GM18526 (cell line): ENCODE data around the gene KRT4.

Experiments used
- POLR2A ChIP-seq: IDR thresholded peaks from 3 replicates; pipeline ENCODE4 v1.6.1; 2011; ENCODE audit not compliant: insufficient read length; ENCODE audit errors: extremely low read depth

Gene KRT4

DNA sequence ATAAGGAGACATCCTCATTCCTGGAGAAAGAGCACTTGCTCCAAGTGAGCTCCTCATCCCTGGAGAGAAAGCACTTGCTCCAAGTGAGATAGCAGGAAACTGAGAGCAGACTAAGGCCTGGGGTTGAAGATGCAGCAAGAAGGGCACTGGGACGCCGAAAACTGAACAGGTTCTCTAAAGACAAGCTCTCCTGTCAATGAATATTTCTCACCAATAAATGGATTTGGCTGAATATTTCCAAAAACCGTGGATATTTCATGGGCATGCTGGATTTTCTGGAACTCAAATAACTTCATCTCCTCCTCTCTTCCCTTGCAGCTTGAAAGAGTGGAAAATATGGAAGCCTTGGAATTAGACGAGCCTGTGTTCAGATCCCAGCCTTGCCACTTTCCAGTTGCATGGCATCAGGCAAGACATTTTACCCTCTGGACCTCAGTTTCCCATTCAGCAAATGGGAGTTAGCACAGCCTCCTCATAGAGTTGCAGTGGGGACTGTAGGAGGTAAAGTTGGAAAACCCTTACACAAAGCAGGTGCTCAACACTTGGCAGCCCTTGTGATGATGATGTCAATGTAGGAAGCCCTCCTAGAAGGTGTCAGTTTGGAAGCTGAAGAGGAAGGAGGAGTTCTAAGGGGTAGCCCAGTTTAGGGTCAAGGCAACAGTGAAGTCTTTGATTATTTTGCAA, 32.4 kb downstream of the KRT4 start:
- no peak for TF ChIP-seq POLR2A

DNA sequence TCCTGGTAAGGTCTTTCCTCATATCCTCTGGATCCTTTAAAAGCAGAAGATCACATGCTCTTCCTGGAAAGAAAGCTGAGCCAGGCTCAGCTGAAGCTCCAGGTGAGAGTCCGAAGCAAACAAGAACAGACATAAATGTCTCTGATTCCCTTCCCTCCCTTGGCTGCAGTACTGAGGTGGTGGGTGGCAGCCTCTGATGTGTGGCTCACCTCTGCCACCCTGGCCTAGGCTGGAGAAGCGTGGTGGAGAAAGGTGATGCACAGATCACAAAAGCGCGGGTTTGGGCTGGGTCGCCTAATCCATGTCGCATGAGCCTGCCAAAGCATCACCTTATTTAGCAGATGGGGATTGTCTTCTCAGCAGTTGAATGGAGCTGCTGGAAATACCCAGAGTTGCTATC, 34.0 kb downstream of the KRT4 start:
- no peak for TF ChIP-seq POLR2A

DNA sequence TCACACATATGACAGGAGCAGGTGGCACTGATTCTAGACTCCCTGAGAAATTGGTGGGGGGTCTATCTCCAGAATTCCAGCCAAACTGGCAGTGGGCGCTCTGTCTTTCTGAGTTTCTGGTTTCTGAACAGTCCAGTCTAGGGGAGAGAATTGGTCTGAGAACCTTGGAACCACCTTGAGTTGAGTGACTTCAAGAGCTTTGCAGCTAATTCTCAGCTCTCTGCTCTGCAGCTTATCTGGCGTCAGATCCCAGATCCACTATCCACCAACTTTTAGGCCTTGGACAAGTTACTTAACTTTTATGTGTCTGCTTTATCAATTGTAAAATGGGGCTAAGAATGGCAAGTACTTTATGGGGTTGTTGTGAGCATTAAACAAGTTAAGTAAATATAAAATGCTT, 35.1 kb downstream of the KRT4 start:
- no peak for TF ChIP-seq POLR2A

DNA sequence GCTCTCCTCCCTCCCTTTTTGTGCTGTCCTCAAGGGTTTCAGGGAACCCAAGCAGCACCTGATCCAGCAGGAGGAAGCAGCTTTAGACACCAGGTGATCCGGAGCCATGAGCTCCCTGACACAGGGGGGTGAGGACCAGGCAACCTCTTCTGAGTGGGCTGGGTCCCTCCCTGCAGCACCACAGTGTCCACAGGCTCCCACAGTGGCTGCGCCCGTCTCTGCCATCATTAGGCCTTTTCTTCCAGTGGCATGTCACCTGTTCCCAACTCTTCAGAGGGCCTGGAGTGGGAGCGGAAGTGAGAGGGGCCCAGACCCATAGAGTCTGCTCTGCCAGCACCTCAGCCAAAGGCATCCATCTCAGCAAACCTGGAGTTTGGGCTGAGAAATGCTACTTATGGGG, 36.4 kb downstream of the KRT4 start:
- no peak for TF ChIP-seq POLR2A

DNA sequence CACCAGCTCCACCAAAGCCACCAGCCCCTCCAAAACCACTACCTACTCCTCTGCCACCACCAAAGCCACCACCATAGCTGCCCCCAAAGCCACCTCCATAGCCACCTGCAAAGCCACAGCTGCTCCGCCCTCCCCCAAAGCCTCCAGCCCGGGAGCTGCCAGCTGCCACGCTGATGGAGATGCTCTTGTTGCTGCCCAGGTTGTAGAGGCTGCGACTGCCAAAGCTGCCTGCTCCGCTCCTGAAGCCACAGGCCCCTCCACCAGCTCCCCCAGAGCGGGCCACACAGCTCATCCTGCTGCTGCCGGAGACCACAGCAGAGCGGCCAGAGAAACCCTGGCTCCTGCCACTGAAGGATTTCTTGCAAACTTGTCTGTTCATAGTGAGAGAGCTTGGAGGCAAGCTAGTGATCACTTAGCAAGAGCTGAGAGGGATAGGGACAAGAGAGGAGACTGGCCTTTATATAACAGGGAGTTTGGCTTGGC, 37.0 kb downstream of the KRT4 start, which contains the start of gene KRT76:
Gene KRT76 (minus strand): TSS at position 433 of the 483 bp plus-strand sequence. CDS start 54 bp downstream, at position 379.
- no peak for TF ChIP-seq POLR2A

DNA sequence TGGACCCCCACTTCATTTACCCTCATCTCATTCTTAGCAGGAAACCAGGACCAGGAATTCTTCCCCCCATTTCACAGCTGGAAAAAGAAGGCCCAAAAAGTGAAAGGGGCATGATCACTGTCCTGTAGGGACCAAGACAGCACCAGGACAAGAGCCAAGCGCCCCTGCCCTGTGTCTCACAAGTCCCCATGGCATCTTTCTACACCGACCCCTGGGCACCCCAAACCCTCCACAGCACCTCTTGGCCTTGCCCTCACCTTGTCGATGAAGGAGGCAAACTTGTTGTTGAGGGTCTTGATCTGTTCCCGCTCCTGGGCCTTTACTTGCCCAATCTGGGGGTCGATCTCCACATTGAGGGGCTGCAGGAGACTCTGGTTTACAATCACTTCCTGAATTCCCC, 37.5 kb downstream of the KRT4 start:
- no peak for TF ChIP-seq POLR2A

DNA sequence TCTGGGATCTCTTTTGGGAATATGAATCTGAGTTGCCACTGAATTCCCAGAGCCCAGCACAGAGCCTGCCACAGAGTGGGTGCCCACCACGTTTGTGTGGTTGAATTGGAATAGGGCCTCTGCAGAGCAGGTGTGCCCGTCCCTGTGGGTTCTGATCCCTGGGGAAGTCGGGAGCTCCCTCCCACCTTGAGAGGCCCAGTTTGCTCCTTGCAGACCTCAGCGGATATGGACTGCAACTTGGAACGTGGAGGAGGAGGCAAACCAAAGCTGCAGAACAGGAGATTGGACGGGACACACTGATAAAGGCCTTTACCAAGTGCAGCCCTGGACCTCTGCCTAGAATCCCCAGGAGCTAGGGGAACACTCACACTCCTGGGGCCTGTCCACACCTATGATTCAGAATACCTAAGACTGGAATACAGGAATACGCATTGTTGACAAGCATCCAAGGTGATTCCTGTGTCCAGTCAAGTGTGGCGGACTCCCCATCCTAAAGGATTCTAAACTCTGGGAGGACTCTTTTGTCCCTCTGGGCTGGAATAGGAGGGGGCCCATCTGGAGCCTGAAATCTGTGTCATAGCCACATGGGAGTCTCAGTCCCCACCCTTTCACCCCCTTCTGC, 39.2 kb downstream of the KRT4 start:
- no peak for TF ChIP-seq POLR2A

DNA sequence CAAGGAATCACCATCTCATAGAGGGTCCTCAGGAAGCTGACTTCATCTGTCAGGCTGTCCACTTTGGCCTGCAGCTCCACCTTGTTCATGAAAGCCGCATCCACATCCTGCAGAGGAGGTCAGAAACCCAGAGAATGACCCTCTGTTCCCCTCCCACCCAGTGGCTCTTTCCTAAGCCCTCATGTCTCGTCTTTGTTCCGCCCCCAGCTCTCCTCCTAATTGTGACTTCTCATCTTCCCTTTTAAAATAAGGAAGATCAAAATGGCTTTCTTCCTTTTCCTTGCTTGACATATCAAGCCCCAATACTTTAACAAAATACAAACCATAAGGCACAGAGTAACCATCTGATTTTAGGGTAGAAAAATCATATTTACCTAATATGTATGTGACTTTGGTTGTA, 41.1 kb downstream of the KRT4 start:
- TF ChIP-seq POLR2A = no peak

DNA sequence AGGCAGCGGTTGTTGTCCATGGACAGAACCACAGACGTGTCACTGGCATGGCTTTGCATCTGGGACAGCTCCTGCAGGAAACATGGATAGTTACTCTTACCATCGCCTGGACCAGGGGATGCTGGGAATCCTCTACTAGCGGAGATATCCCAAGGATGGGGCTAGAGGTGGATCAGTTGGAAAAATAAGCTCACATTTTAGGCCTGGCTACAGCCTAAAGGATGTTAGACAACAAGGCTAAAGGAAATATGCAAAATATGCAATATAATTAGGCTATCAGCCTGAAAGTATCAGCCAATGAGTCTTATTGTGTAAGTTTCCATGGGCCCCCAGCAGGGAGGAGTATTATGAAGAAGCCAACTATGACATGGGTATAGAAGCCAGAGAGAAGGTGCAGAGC, 41.7 kb downstream of the KRT4 start:
- TF ChIP-seq POLR2A = no peak

DNA sequence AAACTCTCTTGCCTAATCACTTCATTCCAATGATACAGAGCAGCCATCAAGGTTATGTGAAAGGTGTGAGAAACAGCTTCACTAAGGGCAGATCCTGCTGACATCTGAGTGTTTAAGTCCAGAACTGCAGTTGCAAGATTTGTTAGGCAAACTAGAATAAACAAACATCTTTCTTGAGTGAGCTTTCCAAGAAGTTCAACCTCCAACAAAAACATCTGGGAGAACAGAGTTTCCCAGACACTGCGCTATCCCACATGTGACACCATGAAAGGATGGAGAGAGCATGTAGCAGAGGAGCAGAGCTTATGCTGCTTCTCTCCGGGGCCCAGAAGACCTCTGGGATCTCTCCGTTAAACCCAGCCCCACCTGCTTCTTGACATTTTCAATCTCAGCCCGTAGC, 42.4 kb downstream of the KRT4 start:
- TF ChIP-seq POLR2A = no peak

DNA sequence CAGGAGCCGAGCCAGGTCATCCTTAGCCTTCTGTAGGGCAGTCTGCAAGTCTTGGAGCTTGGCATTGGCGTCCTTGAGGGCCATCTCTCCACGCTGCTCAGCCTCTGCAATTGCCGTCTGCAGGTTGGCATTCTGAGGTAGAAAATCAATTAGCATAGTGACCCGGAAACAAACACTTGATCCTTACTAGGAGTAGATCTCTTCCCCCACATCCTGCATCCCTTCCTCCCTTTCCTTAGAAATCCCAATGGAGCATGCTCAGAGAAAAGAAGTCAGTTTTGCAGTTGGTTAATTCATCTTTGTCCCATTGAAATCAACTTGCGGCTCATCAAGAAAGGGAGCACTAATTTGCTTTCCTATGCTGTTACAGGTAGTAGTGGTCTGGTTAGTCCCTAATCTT, 42.8 kb downstream of the KRT4 start:
- TF ChIP-seq POLR2A = no peak

DNA sequence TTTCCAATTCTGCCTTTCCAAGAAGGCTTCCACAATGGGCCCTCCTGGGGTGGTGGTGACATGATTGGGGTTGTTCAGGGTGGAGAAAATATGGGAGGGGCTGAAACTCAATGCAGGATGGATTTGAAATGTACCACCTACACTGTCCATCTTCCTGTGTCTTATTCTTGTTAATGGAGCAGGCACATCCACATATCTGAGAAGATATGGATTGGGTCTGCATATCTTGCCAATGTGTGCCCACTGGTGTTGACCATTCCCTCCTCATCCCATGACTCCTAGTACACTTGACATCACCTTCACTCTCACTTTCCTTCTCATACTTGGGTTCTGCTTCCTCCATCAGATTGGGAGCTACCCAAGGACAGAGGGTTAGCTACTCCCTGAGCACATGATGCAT, 44.0 kb downstream of the KRT4 start:
- no peak for TF ChIP-seq POLR2A

DNA sequence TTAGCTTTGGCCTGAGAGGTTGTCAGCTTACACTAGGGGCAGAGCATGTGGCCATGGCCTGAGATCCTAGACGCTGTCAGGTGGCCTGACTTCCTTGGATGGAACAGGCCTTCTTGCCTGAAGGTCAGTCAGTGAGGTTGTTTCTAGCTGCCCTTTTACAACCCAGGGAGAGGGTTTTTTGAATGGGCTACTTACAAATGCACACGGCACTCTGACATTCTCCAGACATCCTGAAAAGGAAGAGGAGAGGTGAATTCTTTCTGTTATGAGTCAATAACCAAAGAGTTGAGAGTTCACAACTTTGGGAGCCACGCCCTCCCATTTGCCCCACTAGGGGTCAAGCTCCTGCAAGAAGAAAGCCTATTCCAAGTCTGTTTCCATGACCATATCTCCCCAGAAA, 44.6 kb downstream of the KRT4 start:
- TF ChIP-seq POLR2A = no peak

DNA sequence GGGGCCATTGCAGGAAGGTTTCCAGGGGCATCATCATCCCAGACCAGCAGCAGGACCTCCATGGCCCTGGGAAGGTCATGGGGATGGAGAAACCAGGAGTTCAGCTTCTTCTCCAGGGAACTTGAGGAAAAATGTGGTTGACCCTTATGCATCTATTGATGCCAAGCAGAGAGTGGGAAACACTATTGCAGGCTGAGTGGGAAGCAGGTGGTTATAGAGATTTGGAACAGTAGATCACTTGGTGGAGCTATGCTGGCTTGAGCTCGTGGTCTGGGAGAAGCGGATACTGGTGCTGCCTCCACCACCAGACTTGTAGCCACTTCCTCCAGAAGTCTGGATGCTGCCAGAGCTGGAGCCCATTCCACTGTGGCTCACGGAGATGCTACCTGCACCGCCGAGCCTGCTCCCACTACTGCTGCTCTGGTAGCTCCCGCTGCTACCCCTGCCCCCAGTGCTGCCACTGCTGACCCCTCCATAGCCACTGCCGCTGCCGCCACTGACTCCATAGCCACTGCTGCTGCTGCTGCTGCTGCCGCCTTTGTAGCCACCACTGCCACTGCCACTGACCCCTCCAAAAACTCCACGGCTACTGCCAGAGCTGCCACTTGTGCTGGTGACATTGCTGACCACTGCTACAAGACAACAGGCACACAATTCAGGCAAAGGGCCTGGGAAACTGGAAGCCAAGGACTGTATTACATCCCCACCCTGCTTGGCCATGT, 45.3 kb downstream of the KRT4 start:
- no peak for TF ChIP-seq POLR2A

DNA sequence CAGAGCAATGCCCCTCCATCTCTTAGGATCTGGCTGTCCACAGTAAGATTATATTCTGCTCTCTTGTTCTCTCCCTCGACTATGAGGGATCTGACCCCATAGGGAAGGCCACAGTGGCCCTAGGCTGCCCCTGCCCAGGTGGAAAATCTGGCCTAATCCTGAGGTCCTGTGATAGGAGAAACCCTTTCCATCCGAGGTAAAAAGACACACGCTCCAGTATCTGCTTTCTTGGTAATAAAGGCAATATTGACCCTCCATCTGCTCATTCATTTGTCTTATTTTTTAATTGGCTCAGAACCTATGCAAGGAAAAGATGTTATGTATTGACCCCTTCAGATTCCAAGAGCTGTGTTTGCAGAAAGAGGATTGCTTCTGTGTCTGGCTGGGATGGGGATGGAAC, 46.5 kb downstream of the KRT4 start:
- TF ChIP-seq POLR2A = no peak

DNA sequence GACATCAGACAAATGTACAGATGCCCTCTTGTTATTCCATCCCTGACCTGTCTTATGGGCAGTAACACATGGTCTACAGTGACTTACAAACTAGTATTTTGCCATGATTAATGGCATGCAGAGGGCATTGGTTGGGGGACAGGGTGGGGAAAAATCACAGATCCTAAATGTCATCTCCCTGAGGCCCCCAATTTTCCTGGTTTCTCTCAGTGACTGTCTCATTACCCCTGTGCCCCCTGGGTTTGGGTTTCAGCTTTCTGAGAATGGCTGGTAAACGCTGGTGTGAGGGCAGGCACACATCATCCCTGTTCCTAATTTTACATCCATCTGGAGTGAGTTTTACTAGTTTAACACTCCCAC, 46.9 kb downstream of the KRT4 start:
- no peak for TF ChIP-seq POLR2A
